Measurements from ENCODE around the gene HINT3. TPM values are rescaled to one million over a fixed set of nuclear protein-coding genes. Genes with fewer than 3 reads are reported as not detected.
A peak's percentile ranks its signal among the peaks of the same experiment; 100 is the strongest.

HINT3 gene
- total and polyA plus RNA-seq, 2 of the 13 experiments (the other 11 are each of a cell fraction or from before 2014, with no cell fraction given) = 3.1 to 22.8 TPM

DNA sequence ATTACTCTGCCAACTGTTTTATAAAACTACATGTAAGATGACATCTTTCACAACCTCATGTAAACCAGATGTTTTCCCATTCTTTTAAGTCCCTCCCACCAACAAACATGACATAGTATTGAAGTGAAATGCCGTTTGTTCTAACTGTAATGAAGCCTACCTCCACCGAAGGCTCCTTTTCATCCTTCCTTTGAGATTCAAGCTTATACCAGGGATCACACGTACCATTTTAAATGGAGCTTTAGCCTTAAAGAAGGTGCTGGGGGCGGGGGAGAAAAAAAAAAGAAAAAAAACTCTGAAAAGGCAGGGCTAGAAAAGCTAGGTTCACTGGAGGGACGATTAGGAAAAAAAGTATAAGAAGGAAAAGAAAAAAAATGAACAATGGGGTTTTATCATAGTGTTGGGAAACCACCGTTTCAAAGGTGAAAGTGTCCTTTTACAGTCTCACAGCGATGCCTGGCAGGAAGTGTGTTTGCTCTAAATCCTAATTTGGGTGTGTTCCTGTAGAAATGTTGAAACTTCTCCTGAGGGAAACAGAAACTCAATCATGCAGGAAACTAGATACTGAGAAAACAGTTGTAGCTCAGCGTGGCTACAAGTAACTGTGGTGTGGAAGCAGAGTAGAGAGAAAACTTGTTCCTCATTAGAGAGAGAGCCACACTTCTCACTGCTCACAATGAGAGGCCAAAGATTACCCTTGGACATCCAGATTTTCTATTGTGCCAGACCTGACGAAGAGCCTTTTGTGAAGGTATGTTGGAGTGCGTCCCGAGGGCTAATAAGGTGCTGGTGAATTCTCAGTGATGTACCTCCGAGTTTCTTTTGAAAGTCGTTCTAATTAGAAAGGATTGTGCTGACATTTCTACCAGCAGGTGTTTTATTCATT is 37.6 kb upstream of the HINT3 start (continued):
- TF ChIP-seq, protein P1, sequence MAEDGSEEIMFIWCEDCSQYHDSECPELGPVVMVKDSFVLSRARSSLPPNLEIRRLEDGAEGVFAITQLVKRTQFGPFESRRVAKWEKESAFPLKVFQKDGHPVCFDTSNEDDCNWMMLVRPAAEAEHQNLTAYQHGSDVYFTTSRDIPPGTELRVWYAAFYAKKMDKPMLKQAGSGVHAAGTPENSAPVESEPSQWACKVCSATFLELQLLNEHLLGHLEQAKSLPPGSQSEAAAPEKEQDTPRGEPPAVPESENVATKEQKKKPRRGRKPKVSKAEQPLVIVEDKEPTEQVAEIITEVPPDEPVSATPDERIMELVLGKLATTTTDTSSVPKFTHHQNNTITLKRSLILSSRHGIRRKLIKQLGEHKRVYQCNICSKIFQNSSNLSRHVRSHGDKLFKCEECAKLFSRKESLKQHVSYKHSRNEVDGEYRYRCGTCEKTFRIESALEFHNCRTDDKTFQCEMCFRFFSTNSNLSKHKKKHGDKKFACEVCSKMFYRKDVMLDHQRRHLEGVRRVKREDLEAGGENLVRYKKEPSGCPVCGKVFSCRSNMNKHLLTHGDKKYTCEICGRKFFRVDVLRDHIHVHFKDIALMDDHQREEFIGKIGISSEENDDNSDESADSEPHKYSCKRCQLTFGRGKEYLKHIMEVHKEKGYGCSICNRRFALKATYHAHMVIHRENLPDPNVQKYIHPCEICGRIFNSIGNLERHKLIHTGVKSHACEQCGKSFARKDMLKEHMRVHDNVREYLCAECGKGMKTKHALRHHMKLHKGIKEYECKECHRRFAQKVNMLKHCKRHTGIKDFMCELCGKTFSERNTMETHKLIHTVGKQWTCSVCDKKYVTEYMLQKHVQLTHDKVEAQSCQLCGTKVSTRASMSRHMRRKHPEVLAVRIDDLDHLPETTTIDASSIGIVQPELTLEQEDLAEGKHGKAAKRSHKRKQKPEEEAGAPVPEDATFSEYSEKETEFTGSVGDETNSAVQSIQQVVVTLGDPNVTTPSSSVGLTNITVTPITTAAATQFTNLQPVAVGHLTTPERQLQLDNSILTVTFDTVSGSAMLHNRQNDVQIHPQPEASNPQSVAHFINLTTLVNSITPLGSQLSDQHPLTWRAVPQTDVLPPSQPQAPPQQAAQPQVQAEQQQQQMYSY (CRISPR knock-in tag; IDR thresholded peaks at IDR 0.05) = peak; percentile 52; the same call in 1 of the 2 replicates
- TF ChIP-seq EED (CRISPR knock-in tag; IDR thresholded peaks at IDR 0.05) (no peak), ZSCAN31 (CRISPR knock-in tag; IDR thresholded peaks at IDR 0.05; ENCODE audit: low read depth) (no peak), POLR2A (IDR thresholded peaks at IDR 0.05; ENCODE audit: insufficient read depth in 1 of 2, low read depth in 2 of 2, low read length in 2 of 2) (peak; percentile 46 to 96; a peak in 3 of 4 replicates), NFE2 (CRISPR knock-in tag; IDR thresholded peaks at IDR 0.05) (no peak), NR0B2 (CRISPR knock-in tag; IDR thresholded peaks at IDR 0.05) (no peak), RARA (CRISPR knock-in tag; IDR thresholded peaks at IDR 0.05) (peak; percentile 36; the same call in 1 of the 2 replicates), DBP (CRISPR knock-in tag; IDR thresholded peaks at IDR 0.05; ENCODE audit: not compliant biosample characterization) (no peak), U2AF2 (IDR thresholded peaks at IDR 0.05; ENCODE audit: low read depth, low read length) (no peak), ZNF24 (IDR thresholded peaks at IDR 0.05) (no peak), PITX1 (CRISPR knock-in tag; IDR thresholded peaks at IDR 0.05) (no peak), ZNF652 (CRISPR knock-in tag; IDR thresholded peaks at IDR 0.05; ENCODE audit: borderline replicate concordance, low read depth) (no peak), ZNF343 (CRISPR knock-in tag; IDR thresholded peaks at IDR 0.05) (no peak), ATRX (CRISPR knock-in tag; IDR thresholded peaks at IDR 0.05; ENCODE audit: borderline replicate concordance) (no peak), LRRFIP1 (CRISPR knock-in tag; conservative IDR thresholded peaks at IDR 0.05) (no peak), ZNF282 (IDR thresholded peaks at IDR 0.05; ENCODE audit: partially characterized antibody) (no peak), EZH2 (conservative IDR thresholded peaks at IDR 0.05; ENCODE audit: low read depth, low read length) (no peak), SAP130 (CRISPR knock-in tag; IDR thresholded peaks at IDR 0.05; ENCODE audit: low read depth) (peak; percentile 82), POLR2G (IDR thresholded peaks at IDR 0.05; ENCODE audit: low read depth, low read length) (peak; percentile 86), MXD4 (CRISPR knock-in tag; IDR thresholded peaks at IDR 0.05) (peak; percentile 80)
- TF ChIP-seq, protein P2, sequence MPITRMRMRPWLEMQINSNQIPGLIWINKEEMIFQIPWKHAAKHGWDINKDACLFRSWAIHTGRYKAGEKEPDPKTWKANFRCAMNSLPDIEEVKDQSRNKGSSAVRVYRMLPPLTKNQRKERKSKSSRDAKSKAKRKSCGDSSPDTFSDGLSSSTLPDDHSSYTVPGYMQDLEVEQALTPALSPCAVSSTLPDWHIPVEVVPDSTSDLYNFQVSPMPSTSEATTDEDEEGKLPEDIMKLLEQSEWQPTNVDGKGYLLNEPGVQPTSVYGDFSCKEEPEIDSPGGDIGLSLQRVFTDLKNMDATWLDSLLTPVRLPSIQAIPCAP (CRISPR knock-in tag; IDR thresholded peaks at IDR 0.05; ENCODE audit: low read depth) = no peak
- TF ChIP-seq, protein P3, sequence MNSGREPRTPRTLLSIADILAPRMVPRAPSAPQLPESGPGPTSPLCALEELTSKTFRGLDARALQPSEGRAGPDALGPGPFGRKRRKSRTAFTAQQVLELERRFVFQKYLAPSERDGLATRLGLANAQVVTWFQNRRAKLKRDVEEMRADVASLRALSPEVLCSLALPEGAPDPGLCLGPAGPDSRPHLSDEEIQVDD (CRISPR knock-in tag; IDR thresholded peaks at IDR 0.05; ENCODE audit: borderline replicate concordance) = no peak
